Mammary epithelial cell (primary cell): Measurements from ENCODE around the gene F8A3.
"Not testable (repeated sequence)": the region's sequence is repeated elsewhere in the genome, so short reads cannot be mapped to it uniquely, and the experiment has no call there.

ENCODE experiments used
- CTCF ChIP-seq, 2 donors: IDR thresholded peaks in 1 of 2; conservative IDR thresholded peaks in 1 of 2; 2 replicates each; pipeline ENCODE4 v1.5.1; 2011 to 2012; ENCODE audit warnings: inconsistent platforms in 2 of 2, low read length in 2 of 2, mild to moderate bottlenecking in 2 of 2, control low read depth in 1 of 2, low read depth in 1 of 2; ENCODE audit not compliant: insufficient read depth in 1 of 2; ENCODE audit errors: extremely low read depth in 1 of 2
- EZH2 ChIP-seq: IDR thresholded peaks from 2 replicates; pipeline ENCODE4 v1.6.1; 2012; ENCODE audit warnings: low read length, inconsistent platforms, borderline replicate concordance

GRCh38 chrX:155466269-155466938, 8.0 kb upstream of the F8A3 start:
- TF ChIP-seq CTCF (conservative IDR thresholded peaks at IDR 0.05 in 1 of 2, IDR thresholded peaks at IDR 0.05 in 1 of 2; ENCODE audit: extremely low read depth in 1 of 2, insufficient read depth in 1 of 2, low read depth in 1 of 2, low read length in 2 of 2); EZH2: not testable (repeated sequence)
